Thyroid gland (tissue), 4 donors: Measurements from ENCODE around the gene SARDH. TPM values are rescaled to one million over a fixed set of nuclear protein-coding genes. Genes with fewer than 3 reads are reported as not detected.

Experiments used
- DNase-seq, 2 donors: peaks; one replicate each; pipeline ENCODE4 v3.0.0-alpha.2; 2019
- H3K27ac ChIP-seq, 3 donors: fragments of 200-600 bp; sonication (generic); 1 replicate in 2 of 3; 2 replicates in 1 of 3; pipeline ENCODE4 v1.5.1; 2016 to 2019; ENCODE audit warnings: mild to moderate bottlenecking in 1 of 3, moderate library complexity in 1 of 3
- H3K27me3 ChIP-seq: fragments of 200-600 bp; sonication (generic); one replicate; pipeline ENCODE4 v1.5.1; 2019
- H3K36me3 ChIP-seq, 2 donors: fragments of 200-600 bp; sonication (generic); one replicate each; pipeline ENCODE4 v1.5.1; 2016 to 2019
- H3K4me1 ChIP-seq, 2 donors: fragments of 200-600 bp; sonication (generic); one replicate each; pipeline ENCODE4 v1.5.1; 2017 to 2019
- H3K4me3 ChIP-seq, 3 donors: fragments of 200-600 bp; sonication (generic); replicated peaks in 1 of 3; 1 replicate in 2 of 3; 2 replicates in 1 of 3; pipeline ENCODE4 v1.5.1; 2016; ENCODE audit warnings: mild to moderate bottlenecking in 1 of 3
- H3K9me3 ChIP-seq: fragments of 200-600 bp; sonication (generic); one replicate; pipeline ENCODE4 v1.5.1; 2017
- POLR2A ChIP-seq, 2 donors: fragments of 450-650 bp; IDR thresholded peaks; one replicate each; pipeline ENCODE4 v1.6.1; 2017; ENCODE audit warnings: antibody characterized with exemption in 2 of 2, mild to moderate bottlenecking in 2 of 2, moderate library complexity in 1 of 2
- WGBS, 2 donors: methylation state at CpG; one replicate each; pipeline ENCODE4 v1.1.5; 2017; 5-methylcytosine and 5-hydroxymethylcytosine counted together
- intact Hi-C: fragments of 100-400 bp; cut with DNase I; formaldehyde crosslinking; loops from one replicate; pipeline ENCODE4 v1.15.1; 2023
- total RNA-seq, 4 donors: library from RNA; depleted of rRNA; stranded (reverse); fragments of >200 nt; gene quantifications; one replicate each; pipeline ENCODE4 v1.2.3, GENCODE V29; 2016
- TF ChIP-seq, protein P1 (sequence below), 6 experiments: fragments of 200-600 bp in 3 of 6; fragments of 450-650 bp in 3 of 6; sonication (generic) in 3 of 6; IDR thresholded peaks; one replicate each; pipeline ENCODE4 v1.5.1; 2016 to 2019; ENCODE audit warnings: antibody characterized with exemption in 6 of 6, mild to moderate bottlenecking in 2 of 6, inconsistent platforms in 1 of 6, moderate library complexity in 1 of 6

SARDH gene
- total RNA-seq, 4 donors from 2014 or later, result 2.2 to 6.2 (median 3.3) TPM; not detected in 1

DNA sequence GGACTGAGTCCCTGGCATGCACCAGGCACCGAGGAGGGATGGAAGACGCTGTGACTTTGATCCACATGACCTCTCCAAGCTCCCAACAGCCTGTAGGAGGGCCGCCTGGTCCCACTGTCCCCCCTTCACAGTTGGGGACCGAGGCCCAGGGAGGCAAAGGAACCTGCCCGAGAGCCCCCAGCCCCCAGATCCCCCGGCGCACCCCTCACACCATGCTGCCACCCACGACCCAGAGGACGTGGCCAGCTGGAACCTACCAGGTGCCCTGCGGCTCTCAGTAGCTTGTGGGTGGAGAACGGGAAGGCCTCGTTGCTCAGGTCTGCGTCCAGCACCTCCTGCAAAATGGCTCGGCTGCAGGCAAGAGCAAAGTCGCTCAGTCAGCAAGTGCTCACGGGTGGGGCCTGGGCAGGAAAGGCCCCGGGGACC, 53.2 kb downstream of the SARDH start:
- Histone ChIP-seq H3K4me3 (no peak overlapping the region), H3K4me1 (peaks cover 0 to 29% of the 10 kb centered on the region in 2 donors), H3K9me3 (no peaks in the 10 kb centered on the region), H3K27me3 (no peaks in the 10 kb centered on the region), H3K27ac (peak overlapping the region in 1 of 3 donors; percentile 46), H3K36me3 (no peaks in the 10 kb centered on the region)
- WGBS, 2 donors, result 91 to 94% methylated on average over 13 of the region's 17 CpGs
- DNase-seq, result no peak
- intact Hi-C loops, result no loop called here
- TF ChIP-seq POLR2A (IDR thresholded peaks at IDR 0.05), result no peak
- TF ChIP-seq, protein P1, sequence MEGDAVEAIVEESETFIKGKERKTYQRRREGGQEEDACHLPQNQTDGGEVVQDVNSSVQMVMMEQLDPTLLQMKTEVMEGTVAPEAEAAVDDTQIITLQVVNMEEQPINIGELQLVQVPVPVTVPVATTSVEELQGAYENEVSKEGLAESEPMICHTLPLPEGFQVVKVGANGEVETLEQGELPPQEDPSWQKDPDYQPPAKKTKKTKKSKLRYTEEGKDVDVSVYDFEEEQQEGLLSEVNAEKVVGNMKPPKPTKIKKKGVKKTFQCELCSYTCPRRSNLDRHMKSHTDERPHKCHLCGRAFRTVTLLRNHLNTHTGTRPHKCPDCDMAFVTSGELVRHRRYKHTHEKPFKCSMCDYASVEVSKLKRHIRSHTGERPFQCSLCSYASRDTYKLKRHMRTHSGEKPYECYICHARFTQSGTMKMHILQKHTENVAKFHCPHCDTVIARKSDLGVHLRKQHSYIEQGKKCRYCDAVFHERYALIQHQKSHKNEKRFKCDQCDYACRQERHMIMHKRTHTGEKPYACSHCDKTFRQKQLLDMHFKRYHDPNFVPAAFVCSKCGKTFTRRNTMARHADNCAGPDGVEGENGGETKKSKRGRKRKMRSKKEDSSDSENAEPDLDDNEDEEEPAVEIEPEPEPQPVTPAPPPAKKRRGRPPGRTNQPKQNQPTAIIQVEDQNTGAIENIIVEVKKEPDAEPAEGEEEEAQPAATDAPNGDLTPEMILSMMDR (IDR thresholded peaks at IDR 0.05), result no peak

DNA sequence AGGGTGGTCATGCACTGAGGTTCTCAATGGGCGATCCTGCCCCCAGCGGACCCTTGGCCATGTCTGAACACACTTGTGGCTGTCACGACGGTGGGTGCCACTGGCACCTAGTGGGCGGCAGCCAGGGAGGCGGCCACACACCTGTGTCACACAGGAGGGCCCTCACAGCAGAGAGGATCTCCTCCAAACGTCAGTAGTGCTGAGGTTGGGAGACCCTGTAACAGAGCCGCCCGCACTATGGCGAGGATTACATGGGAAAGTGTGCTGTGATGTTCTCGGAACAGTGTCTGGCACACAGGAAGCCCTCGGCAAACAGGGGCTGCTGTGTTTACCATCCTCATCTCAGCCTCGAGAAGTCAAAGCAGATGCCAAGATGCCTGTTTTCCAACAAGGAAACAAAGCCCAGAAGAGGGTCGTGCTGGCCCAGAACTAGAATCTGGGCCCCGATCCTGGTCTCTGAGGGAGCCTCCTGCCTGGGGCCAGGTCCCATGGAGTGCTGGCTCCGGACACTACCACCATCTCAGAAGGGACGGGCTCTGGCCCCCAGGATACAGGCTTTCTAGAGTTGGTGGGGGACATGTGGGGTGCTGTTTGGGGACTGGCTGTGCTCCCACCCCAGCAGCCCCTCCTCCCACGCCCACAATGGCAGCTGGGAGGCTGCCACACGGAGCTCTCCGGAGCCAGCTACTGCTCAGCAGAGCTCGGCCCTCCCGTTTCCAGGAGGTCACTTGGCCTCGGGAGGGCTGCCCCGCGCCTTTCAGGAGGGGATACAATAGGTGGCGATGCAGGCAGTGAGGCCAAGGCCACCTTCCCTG, 53.8 kb downstream of the SARDH start:
- intact Hi-C loops, result no loop called here
- H3K27me3 ChIP-seq, result no peaks in the 10 kb centered on the region
- peak overlapping the region; percentile 30 to 60 (median 46) for H3K27ac ChIP-seq
- no peaks in the 10 kb centered on the region for H3K36me3 ChIP-seq
- TF ChIP-seq, protein P1 (IDR thresholded peaks at IDR 0.05), result no peak
- TF ChIP-seq POLR2A (IDR thresholded peaks at IDR 0.05), result no peak
- no peak for DNase-seq
- peaks cover 0 to 29% of the 10 kb centered on the region in 2 donors for H3K4me1 ChIP-seq
- H3K9me3 ChIP-seq, result no peaks in the 10 kb centered on the region
- WGBS, 2 donors, result 69 to 82% methylated on average over 16 to 20 of the region's 26 CpGs
- no peak overlapping the region for H3K4me3 ChIP-seq

DNA sequence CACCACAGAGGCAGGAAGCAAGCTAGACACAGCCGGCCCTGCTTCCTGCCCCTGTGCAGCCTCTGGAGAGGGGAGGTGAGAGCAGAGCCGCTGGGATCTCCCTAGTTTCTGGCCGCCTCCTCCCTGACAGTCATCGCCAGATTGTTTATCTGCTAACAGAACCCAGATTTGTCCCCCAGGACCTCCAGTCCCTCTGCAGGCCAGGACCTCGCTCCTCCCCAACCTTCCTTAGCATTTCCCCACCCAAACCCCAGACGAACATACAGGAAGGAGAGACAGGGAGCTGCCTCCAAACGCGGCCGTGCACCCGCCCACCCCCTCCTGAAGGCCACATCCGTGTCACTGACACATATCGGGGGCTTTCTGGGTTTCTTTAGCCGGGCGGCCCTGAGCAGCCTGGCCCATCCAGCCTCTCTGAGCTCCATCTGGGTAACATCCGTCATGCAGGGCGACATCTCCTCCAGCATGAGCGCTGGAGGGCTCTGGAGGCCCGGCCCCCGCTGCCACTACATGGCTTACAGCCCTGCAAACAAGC, 54.5 kb downstream of the SARDH start:
- peak; percentile 20 to 21 for DNase-seq
- intact Hi-C loops, result no loop called here
- no peaks in the 10 kb centered on the region for H3K9me3 ChIP-seq
- no peaks in the 10 kb centered on the region for H3K36me3 ChIP-seq
- no peak overlapping the region for H3K4me3 ChIP-seq
- H3K27me3 ChIP-seq, result no peaks in the 10 kb centered on the region
- WGBS, 2 donors, result 59 to 62% methylated on average over 9 to 14 of the region's 19 CpGs
- H3K27ac ChIP-seq, result peak overlapping the region; percentile 30 to 60 (median 46)
- H3K4me1 ChIP-seq, result peaks cover 0 to 29% of the 10 kb centered on the region in 2 donors
- TF ChIP-seq, protein P1 (IDR thresholded peaks at IDR 0.05), result no peak
- TF ChIP-seq POLR2A (IDR thresholded peaks at IDR 0.05), result no peak

DNA sequence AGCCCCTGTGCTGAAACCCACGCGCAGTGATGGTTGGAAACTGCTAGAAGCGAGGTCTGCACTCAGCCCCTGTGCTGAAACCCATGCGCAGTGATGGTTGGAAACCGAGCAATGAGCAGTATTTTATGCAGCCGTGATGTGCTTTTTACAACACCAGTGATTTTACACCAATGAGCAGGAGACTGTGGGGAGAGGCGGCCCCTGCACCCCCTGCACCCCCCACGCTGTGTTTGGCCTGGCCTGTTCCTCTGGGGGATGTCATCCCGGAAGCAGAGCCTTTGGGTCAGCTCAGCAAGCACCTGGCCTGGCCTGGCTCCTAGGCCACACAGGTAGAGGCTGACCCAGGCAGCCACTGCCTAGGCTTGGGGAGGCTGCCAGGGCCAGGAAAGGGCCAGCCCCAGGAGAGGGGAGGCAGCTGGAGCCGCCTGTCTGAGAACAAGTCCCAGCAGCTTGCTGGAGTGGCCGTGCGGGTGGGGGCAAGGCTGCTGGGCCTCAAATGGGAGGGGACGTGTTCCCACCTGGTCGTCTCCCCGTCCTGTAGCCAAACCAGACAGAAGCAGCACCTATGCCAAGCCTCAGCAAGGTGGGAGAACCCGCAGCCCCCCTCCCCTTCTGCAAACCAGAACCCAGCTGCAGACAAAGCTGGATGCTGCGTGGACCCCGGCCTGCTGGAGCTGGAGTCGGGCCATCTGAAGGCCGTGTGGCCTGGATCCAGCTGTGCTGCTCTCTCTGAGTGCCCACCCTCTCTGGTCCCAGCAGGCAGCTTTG, 55.1 kb downstream of the SARDH start:
- Histone ChIP-seq H3K27ac (peak overlapping the region; percentile 19 to 46 (median 30)), H3K9me3 (no peaks in the 10 kb centered on the region), H3K4me1 (peaks cover 0 to 29% of the 10 kb centered on the region in 2 donors), H3K4me3 (no peak overlapping the region), H3K36me3 (no peaks in the 10 kb centered on the region), H3K27me3 (no peaks in the 10 kb centered on the region)
- intact Hi-C loops, result no loop called here
- no peak for TF ChIP-seq POLR2A (IDR thresholded peaks at IDR 0.05)
- TF ChIP-seq, protein P1 (IDR thresholded peaks at IDR 0.05), result no peak
- DNase-seq, result no peak
- 74 to 78% methylated on average over 10 of the region's 20 CpGs for WGBS, 2 donors
